HepG2 (cell line): ENCODE measurements around the gene MISFA. TPM values are rescaled to one million over a fixed set of nuclear protein-coding genes. Genes with fewer than 3 reads are reported as not detected.

Experiments
- ATF4 ChIP-seq, 2 experiments: fragments of 450-650 bp in 1 of 2; sonication (generic) in 1 of 2; formaldehyde crosslinking; IDR thresholded peaks; 2 replicates each; pipeline versions ENCODE4 v1.5.0 to v1.8.0; 2020 to 2022; ENCODE audit warnings: mild to moderate bottlenecking in 1 of 2, missing genetic modification reagents in 1 of 2
- CEBPB ChIP-seq: IDR thresholded peaks from 2 replicates; pipeline ENCODE4 v1.6.1; 2011; ENCODE audit warnings: low read depth, low read length, improper control_type of control experiment, borderline replicate concordance
- CEBPG ChIP-seq: IDR thresholded peaks from 2 replicates; pipeline ENCODE4 v1.6.1; 2016
- HMGXB4 ChIP-seq, 2 experiments: sonication (generic) in 1 of 2; formaldehyde crosslinking in 1 of 2; IDR thresholded peaks; 2 replicates each; pipeline versions ENCODE4 v1.4.0 to v1.6.1; 2018 to 2020; ENCODE audit warnings: missing genetic modification reagents in 2 of 2, borderline replicate concordance in 1 of 2, low read depth in 1 of 2, mild to moderate bottlenecking in 1 of 2, missing biosample characterization in 1 of 2
- IKZF1 ChIP-seq: fragments of 450-650 bp; IDR thresholded peaks from 2 replicates; pipeline ENCODE4 v1.7.1; 2016
- KDM2A ChIP-seq: sonication (generic); formaldehyde crosslinking; IDR thresholded peaks from 2 replicates; pipeline ENCODE4 v1.4.0; 2020; ENCODE audit warnings: low read depth, missing genetic modification reagents, borderline replicate concordance
- SMARCE1 ChIP-seq: fragments of 450-650 bp; IDR thresholded peaks from 2 replicates; pipeline ENCODE4 v1.6.1; 2017; ENCODE audit warnings: borderline replicate concordance
- TBX2 ChIP-seq: sonication (generic); formaldehyde crosslinking; IDR thresholded peaks from 2 replicates; pipeline ENCODE4 v1.5.0; 2020; ENCODE audit warnings: missing genetic modification reagents, mild to moderate bottlenecking, borderline replicate concordance
- THAP11 ChIP-seq: IDR thresholded peaks from 2 replicates; pipeline ENCODE4 v1.6.1; 2016; ENCODE audit warnings: missing biosample characterization, missing genetic modification reagents
- ZFP1 ChIP-seq: IDR thresholded peaks from 2 replicates; pipeline ENCODE4 v1.6.1; 2016
- ZFP36 ChIP-seq: fragments of 150-350 bp; IDR thresholded peaks from 2 replicates; pipeline ENCODE4 v1.6.1; 2018; ENCODE audit warnings: borderline replicate concordance, low read length, low read depth; ENCODE audit not compliant: partially characterized antibody
- ZFY ChIP-seq: sonication (generic); formaldehyde crosslinking; IDR thresholded peaks from 2 replicates; pipeline ENCODE4 v1.4.0; 2020; ENCODE audit warnings: missing genetic modification reagents
- ZNF350 ChIP-seq: sonication (generic); formaldehyde crosslinking; IDR thresholded peaks from 2 replicates; pipeline ENCODE4 v1.4.0; 2020; ENCODE audit warnings: mild to moderate bottlenecking, low read depth, missing genetic modification reagents, borderline replicate concordance
- ZNF503 ChIP-seq: sonication (generic); formaldehyde crosslinking; IDR thresholded peaks from 2 replicates; pipeline ENCODE4 v1.4.0; 2020; ENCODE audit warnings: missing genetic modification reagents
- ZNF615 ChIP-seq: sonication (generic); formaldehyde crosslinking; IDR thresholded peaks from 2 replicates; pipeline ENCODE4 v1.5.0; 2020; ENCODE audit warnings: mild to moderate bottlenecking, missing genetic modification reagents, borderline replicate concordance
- ZNF782 ChIP-seq: sonication (generic); formaldehyde crosslinking; IDR thresholded peaks from 2 replicates; pipeline ENCODE4 v1.4.0; 2020; ENCODE audit warnings: missing genetic modification reagents, mild to moderate bottlenecking, borderline replicate concordance
- ZNF883 ChIP-seq: sonication (generic); formaldehyde crosslinking; IDR thresholded peaks from 2 replicates; pipeline ENCODE4 v1.5.1; 2020; ENCODE audit warnings: mild to moderate bottlenecking, missing genetic modification reagents; ENCODE audit errors: not compliant biosample characterization
- ZSCAN12 ChIP-seq: sonication (generic); formaldehyde crosslinking; IDR thresholded peaks from 2 replicates; pipeline ENCODE4 v1.9.0; 2021; ENCODE audit warnings: mild to moderate bottlenecking, missing genetic modification reagents
- polyA plus RNA-seq, 8 experiments: library from polyadenylated mRNA; depleted of rRNA in 3 of 8; stranded (reverse) in 7 of 8; unstranded in 1 of 8; fragments of >200 nt; fragmentation: Illumina TruSeq in 4 of 8; extraction: Trizol in 4 of 8; gene quantifications; 2 replicates each; pipeline versions ENCODE4 v1.2.1 to v1.2.3, GENCODE V29; 2011 to 2016; ENCODE audit warnings: low read depth in 4 of 8, missing spikeins in 1 of 8, mixed read lengths in 1 of 8; ENCODE audit not compliant: insufficient read depth in 1 of 8
- total RNA-seq, 5 experiments: library from RNA; depleted of rRNA; stranded (reverse); fragments of >200 nt; fragmentation: Illumina TruSeq; extraction: Trizol; gene quantifications; 2 replicates each; pipeline ENCODE4 v1.2.3, GENCODE V29; 2016; ENCODE audit warnings: low read depth in 1 of 5

Gene MISFA
- total and polyA plus RNA-seq, 2 of the 13 experiments (the other 11 are each of a cell fraction or from before 2014, with no cell fraction given): 1.4 to 5.4 TPM

GRCh38 chr11:18578975-18579598 lies 20.5 kb upstream of the MISFA start (continued):
- TF ChIP-seq KDM2A (peak; percentile 55; the same call in 1 of the 2 replicates), THAP11 (CRISPR knock-in tag) (peak; percentile 22; the same call in 1 of the 2 replicates), TBX2 (CRISPR knock-in tag) (peak; percentile 68), IKZF1 (no peak), ZFY (CRISPR knock-in tag) (peak; percentile 45; the same call in 1 of the 2 replicates), CEBPB (no peak), ZSCAN12 (CRISPR knock-in tag) (no peak), ZNF883 (no peak), ZFP36 (no peak), ZFP1 (CRISPR knock-in tag) (peak; percentile 61; the same call in 1 of the 2 replicates), ZNF615 (no peak), ZNF503 (CRISPR knock-in tag) (peak; percentile 27; the same call in 1 of the 2 replicates), ZNF350 (CRISPR knock-in tag) (peak; percentile 31; the same call in 1 of the 2 replicates), ZNF782 (CRISPR knock-in tag) (no peak), HMGXB4 (CRISPR knock-in tag; IDR thresholded peaks at IDR 0.05; ENCODE audit: borderline replicate concordance in 1 of 2, low read depth in 1 of 2) (no peak), CEBPG (CRISPR knock-in tag) (no peak; the same call in 1 of the 2 replicates), SMARCE1 (no peak), ATF4 (CRISPR knock-in tag; IDR thresholded peaks at IDR 0.05) (no peak)
